Chondrocyte (in vitro differentiated cells): ENCODE results near the gene PAX8. TPM values are rescaled to one million over a fixed set of nuclear protein-coding genes. Genes with fewer than 3 reads are reported as not detected.

Experiments
- DNase-seq: peaks from one replicate; pipeline ENCODE4 v3.0.0; 2021; ENCODE audit warnings: mixed read lengths, low spot score
- H3K27ac Mint-ChIP-seq: one replicate; pipeline ENCODE4 v1.8.0; 2021; ENCODE audit warnings: mild to moderate bottlenecking, moderate library complexity, mixed read lengths; ENCODE audit not compliant: unreplicated experiment
- H3K27me3 Mint-ChIP-seq: 2 replicates; pipeline ENCODE4 v1.8.0; 2021; ENCODE audit warnings: low read depth, mixed read lengths
- H3K36me3 Mint-ChIP-seq: 2 replicates; pipeline ENCODE4 v1.8.0; 2021; ENCODE audit warnings: low read depth, mixed read lengths
- H3K4me1 Mint-ChIP-seq: 2 replicates; pipeline ENCODE4 v1.8.0; 2021; ENCODE audit warnings: low read depth, mild to moderate bottlenecking, mixed read lengths
- H3K4me3 Mint-ChIP-seq: one replicate; pipeline ENCODE4 v1.8.0; 2021; ENCODE audit warnings: mild to moderate bottlenecking, moderate library complexity, mixed read lengths; ENCODE audit not compliant: unreplicated experiment
- H3K9me3 Mint-ChIP-seq: 2 replicates; pipeline ENCODE4 v1.8.0; 2021; ENCODE audit warnings: low read depth, mixed read lengths
- CTCF ChIP-seq: fragments of 200-600 bp; sonication (generic); IDR thresholded peaks from 2 replicates; pipeline ENCODE4 v1.5.0; 2021; ENCODE audit warnings: antibody characterized with exemption, mild to moderate bottlenecking, moderate library complexity
- total RNA-seq: library from RNA; stranded (reverse); gene quantifications from 3 replicates; pipeline ENCODE4 v1.2.1, GENCODE V29; 2021

PAX8 gene
- total RNA-seq, 1 donor from 2014 or later: not detected

GRCh38 chr2:113282747-113283533 lies 4.2 kb upstream of the PAX8 start:
- peaks cover 46% of the 10 kb centered on the region for H3K4me1 Mint-ChIP-seq
- no peaks in the 10 kb centered on the region for H3K36me3 Mint-ChIP-seq
- H3K9me3 Mint-ChIP-seq: no peaks in the 10 kb centered on the region
- H3K4me3 Mint-ChIP-seq: no peak overlapping the region
- DNase-seq: no peak
- peak; percentile 58 for TF ChIP-seq CTCF
- H3K27ac Mint-ChIP-seq: peak overlapping the region; percentile 99
- H3K27me3 Mint-ChIP-seq: no peaks in the 10 kb centered on the region

- Mint-ChIP-seq H3K27me3 (peaks cover 3% of the 10 kb centered on the region), H3K27ac (no peak overlapping the region), H3K36me3 (no peaks in the 10 kb centered on the region), H3K9me3 (no peaks in the 10 kb centered on the region), H3K4me1 (peaks cover 48% of the 10 kb centered on the region), H3K4me3 (no peak overlapping the region)
- DNase-seq: no peak
- TF ChIP-seq CTCF: no peak
These were observed 3.4 kb upstream of the PAX8 start for GRCh38 chr2:113281910-113282746.

GRCh38 chr2:113278073-113278741 lies 514 bp downstream of the PAX8 start:
- peaks cover 20% of the 10 kb centered on the region for H3K4me1 Mint-ChIP-seq
- H3K9me3 Mint-ChIP-seq: no peaks in the 10 kb centered on the region
- H3K27me3 Mint-ChIP-seq: peaks cover 37% of the 10 kb centered on the region
- TF ChIP-seq CTCF: no peak
- no peaks in the 10 kb centered on the region for H3K36me3 Mint-ChIP-seq
- no peak for DNase-seq
- H3K27ac Mint-ChIP-seq: no peak overlapping the region
- no peak overlapping the region for H3K4me3 Mint-ChIP-seq

GRCh38 chr2:113277474-113278072 lies 1.1 kb downstream of the PAX8 start:
- no peak for DNase-seq
- H3K27me3 Mint-ChIP-seq: peaks cover 43% of the 10 kb centered on the region

More at GRCh38 chr2:113277474-113278072, 1.1 kb downstream of the PAX8 start:
- Mint-ChIP-seq H3K9me3 (no peaks in the 10 kb centered on the region), H3K36me3 (no peaks in the 10 kb centered on the region), H3K27ac (no peak overlapping the region), H3K4me1 (peaks cover 13% of the 10 kb centered on the region), H3K4me3 (peak overlapping the region; percentile 51)
- no peak for TF ChIP-seq CTCF
